Left lung (tissue), 10 donors: ENCODE data around the gene MCF2L. TPM values are rescaled to one million over a fixed set of nuclear protein-coding genes. Genes with fewer than 3 reads are reported as not detected.
"Not testable (repeated sequence)": the region's sequence is repeated elsewhere in the genome, so short reads cannot be mapped to it uniquely, and the experiment has no call there.

ENCODE experiments used
- ATAC-seq: fragments of 200-7000 bp; cut with Tn5 transposase; one replicate; pipeline ENCODE4 v1.9.1; 2020; ENCODE audit warnings: moderate library complexity
- DNase-seq, 4 donors: peaks; one replicate each; pipeline ENCODE4 v3.0.0-alpha.2; 2013 to 2020
- H3K27ac ChIP-seq, 2 donors: fragments of 200-600 bp; sonication (generic) in 1 of 2; one replicate each; pipeline versions ENCODE4 v1.5.0 to v1.8.0; 2020 to 2021
- H3K27me3 ChIP-seq, 2 donors: fragments of 200-600 bp; sonication (generic) in 1 of 2; one replicate each; pipeline versions ENCODE4 v1.5.0 to v1.8.0; 2020 to 2021
- H3K36me3 ChIP-seq, 2 donors: fragments of 200-600 bp; sonication (generic) in 1 of 2; one replicate each; pipeline versions ENCODE4 v1.5.0 to v1.8.0; 2020 to 2021
- H3K4me1 ChIP-seq, 2 donors: fragments of 200-600 bp; one replicate each; pipeline ENCODE4 v1.8.0; 2021
- H3K4me3 ChIP-seq, 2 donors: fragments of 200-600 bp; sonication (generic) in 1 of 2; one replicate each; pipeline versions ENCODE4 v1.5.0 to v1.8.0; 2020 to 2021; ENCODE audit warnings: mild to moderate bottlenecking in 1 of 2
- H3K9me3 ChIP-seq, 2 donors: fragments of 200-600 bp; sonication (generic) in 1 of 2; one replicate each; pipeline versions ENCODE4 v1.5.0 to v1.8.0; 2020 to 2021
- intact Hi-C, 2 donors: fragments of 100-400 bp; cut with DNase I; formaldehyde crosslinking; loops; one replicate each; pipeline versions ENCODE4 v1.11.2 to v1.14.2; 2022
- polyA plus RNA-seq, 6 donors: library from polyadenylated mRNA; unstranded; fragments of 120-200 nt; gene quantifications; one replicate each; pipeline ENCODE4 v1.2.1, GENCODE V29; 2013; ENCODE audit not compliant: insufficient read length in 6 of 6
- total RNA-seq, 2 donors: library from RNA; stranded (reverse); fragmentation: NEBNext Ultra II Directional; extraction: Animal tissue kit (Norgen Biotek cat#: 25700); gene quantifications; one replicate each; pipeline ENCODE4 v1.2.1, GENCODE V29; 2021
- TF ChIP-seq, protein P1 (sequence below), 2 donors: fragments of 200-600 bp; sonication (generic) in 1 of 2; IDR thresholded peaks; one replicate each; pipeline versions ENCODE4 v1.5.0 to v1.8.0; 2021; ENCODE audit warnings: antibody characterized with exemption in 2 of 2
- donor health status: DM: no; HTN: yes; CAD: no.
- donor health status: DM: no; HTN: no; CAD: no.

MCF2L gene
- total and polyA plus RNA-seq, 8 donors = 22.2 to 39.5 (median 33.7) TPM

DNA sequence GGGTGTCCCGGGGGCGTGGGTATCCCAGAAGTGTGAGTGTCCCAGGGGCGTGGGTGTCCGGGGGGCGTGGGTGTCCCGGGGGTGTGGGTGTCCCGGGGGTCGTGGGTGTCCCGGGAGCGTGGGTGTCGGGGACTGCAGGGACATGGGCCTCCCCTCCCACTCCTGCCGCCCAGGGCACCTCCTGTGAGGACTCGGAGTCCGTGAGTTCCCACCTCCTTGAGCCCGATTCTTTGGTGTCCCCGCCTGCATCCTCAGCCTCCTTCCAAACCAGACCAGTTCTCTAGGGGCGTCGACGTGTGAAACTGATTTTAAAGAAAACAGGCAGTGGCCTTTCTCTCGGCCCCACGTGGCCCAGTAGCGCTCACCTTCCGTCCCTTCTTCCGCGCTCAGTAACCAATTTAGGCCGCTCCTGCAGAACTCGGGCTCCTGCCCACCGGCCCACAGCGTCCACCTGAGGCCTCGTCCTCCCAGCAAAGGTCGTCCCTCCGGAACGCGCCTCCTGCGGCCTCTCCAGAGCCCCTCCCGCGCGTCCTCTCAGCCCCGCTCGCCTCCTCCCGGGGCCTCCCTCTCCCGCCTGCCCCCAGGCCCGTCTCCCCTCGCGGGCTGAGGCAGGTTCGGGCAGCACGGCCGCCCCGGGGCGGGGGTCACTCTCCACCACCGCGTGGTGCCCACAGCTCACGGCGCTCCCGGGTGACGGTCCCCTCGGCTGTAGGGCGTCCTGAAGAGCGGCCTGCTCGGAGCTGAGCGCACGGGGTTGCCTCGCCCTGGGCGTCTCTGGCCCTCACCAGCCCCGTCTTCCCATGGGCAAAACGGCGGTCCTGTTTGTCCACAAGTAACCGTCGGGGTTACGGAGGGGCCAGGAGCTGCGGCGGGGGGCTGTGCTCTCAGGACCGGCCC is 140.4 kb downstream of the MCF2L start:
- Histone ChIP-seq H3K27ac (no peak overlapping the region), H3K9me3 (no peaks in the 10 kb centered on the region), H3K27me3 (peaks cover 20 to 44% of the 10 kb centered on the region in 2 donors), H3K4me3 (no peak overlapping the region), H3K4me1 (peaks cover 0 to 13% of the 10 kb centered on the region in 2 donors), H3K36me3 (no peaks in the 10 kb centered on the region)
- TF ChIP-seq, protein P1, sequence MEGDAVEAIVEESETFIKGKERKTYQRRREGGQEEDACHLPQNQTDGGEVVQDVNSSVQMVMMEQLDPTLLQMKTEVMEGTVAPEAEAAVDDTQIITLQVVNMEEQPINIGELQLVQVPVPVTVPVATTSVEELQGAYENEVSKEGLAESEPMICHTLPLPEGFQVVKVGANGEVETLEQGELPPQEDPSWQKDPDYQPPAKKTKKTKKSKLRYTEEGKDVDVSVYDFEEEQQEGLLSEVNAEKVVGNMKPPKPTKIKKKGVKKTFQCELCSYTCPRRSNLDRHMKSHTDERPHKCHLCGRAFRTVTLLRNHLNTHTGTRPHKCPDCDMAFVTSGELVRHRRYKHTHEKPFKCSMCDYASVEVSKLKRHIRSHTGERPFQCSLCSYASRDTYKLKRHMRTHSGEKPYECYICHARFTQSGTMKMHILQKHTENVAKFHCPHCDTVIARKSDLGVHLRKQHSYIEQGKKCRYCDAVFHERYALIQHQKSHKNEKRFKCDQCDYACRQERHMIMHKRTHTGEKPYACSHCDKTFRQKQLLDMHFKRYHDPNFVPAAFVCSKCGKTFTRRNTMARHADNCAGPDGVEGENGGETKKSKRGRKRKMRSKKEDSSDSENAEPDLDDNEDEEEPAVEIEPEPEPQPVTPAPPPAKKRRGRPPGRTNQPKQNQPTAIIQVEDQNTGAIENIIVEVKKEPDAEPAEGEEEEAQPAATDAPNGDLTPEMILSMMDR (IDR thresholded peaks at IDR 0.05) = no peak
- ATAC-seq = no peak
- DNase-seq = peak in 2 of 4 donors; percentile 26 to 73
- intact Hi-C loops = no loop called here

DNA sequence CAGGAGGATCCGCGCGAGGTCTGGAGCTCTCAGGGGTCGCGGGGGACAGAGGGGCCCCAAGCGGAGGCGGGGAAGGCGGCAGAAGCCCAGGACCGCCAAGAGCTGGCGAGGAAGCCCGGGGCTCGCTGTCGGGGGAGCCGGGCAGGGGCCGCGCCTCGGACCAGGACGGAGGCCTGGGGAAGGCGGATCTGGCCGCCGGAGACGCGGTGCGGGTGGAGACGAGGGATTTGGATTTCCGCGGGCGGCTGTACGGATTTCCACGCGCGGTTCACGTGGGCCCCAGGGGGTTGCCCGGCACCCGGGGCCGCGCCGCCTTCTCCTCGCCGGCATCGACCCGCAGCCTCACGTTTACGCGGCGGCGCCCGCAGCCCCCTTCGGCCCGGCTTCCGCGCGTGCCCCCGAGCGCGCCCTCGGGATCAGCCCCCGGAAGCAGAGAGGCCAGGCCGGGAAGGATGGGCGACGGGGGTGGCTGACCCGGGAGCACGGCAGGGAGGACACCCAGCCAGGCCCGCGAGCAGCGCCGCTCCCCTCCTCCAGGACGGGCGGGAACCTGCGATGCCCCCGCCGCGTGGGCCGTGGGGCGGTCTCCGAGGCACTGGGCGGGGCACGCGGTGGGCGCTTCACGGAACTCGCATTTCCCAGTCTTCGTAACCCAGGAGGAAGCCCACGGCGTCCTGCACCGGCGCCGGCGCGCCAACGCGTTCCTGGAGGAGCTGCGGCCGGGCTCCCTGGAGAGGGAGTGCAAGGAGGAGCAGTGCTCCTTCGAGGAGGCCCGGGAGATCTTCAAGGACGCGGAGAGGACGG is 141.2 kb downstream of the MCF2L start:
- H3K27me3 ChIP-seq = peaks cover 20 to 44% of the 10 kb centered on the region in 2 donors
- peaks cover 0 to 13% of the 10 kb centered on the region in 2 donors for H3K4me1 ChIP-seq
- intact Hi-C loops = no loop called here
- no peak overlapping the region for H3K27ac ChIP-seq
- H3K4me3 ChIP-seq = peak overlapping the region; percentile 17 to 28
- peak in 2 of 4 donors; percentile 27 to 77 for DNase-seq
- peak; percentile 55 for ATAC-seq
- TF ChIP-seq, protein P1 (IDR thresholded peaks at IDR 0.05) = no peak
- no peaks in the 10 kb centered on the region for H3K9me3 ChIP-seq
- H3K36me3 ChIP-seq = no peaks in the 10 kb centered on the region

DNA sequence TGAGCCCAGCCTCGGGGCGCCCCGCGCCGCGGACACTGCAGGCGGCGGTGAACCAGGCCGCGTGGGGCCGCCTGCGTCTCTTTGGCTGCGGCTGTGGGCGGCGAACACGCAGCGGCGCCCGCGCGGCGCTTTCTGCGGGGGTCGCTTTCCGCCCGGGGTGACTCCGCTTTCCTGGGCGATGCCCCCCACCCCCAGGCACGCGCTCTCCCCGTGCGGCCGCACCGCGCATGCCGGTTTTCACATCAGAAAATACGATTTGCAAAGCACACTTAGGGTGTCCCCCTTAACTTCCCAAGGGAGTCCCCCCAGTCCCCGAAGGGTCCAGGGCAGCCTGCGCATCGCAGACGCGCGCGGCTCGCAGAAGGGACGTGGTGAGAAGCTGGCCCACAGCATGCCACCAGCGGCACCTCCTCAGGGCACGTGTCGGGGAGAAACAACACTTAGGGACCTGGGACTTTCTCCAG is 141.9 kb downstream of the MCF2L start:
- intact Hi-C loops = no loop called here
- Histone ChIP-seq H3K4me3 (peak overlapping the region; percentile 17 to 28), H3K27me3 (peaks cover 20 to 39% of the 10 kb centered on the region in 2 donors), H3K27ac (no peak overlapping the region), H3K4me1 (peaks cover 0 to 13% of the 10 kb centered on the region in 2 donors), H3K36me3 (no peaks in the 10 kb centered on the region), H3K9me3 (no peaks in the 10 kb centered on the region)
- ATAC-seq = no peak
- peak in 1 of 4 donors; percentile 65 for DNase-seq
- TF ChIP-seq, protein P1 (IDR thresholded peaks at IDR 0.05) = no peak

DNA sequence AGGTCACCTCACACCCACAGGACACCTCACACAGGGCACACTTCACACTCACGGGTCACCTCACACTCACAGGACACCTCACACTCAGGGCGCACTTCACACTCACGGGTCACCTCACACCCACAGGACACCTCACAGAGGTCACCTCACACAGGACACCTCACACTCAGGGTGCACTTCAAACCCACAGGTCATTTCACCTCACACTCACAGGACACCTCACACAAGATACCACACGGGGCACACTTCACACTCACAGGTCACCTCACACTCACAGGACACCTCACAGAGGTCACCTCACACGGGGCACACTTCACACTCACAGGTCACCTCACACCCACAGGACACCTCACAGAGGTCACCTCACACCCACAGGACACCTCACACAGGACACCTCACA is 142.8 kb downstream of the MCF2L start:
- H3K4me1 ChIP-seq = peaks cover 0 to 13% of the 10 kb centered on the region in 2 donors

DNA sequence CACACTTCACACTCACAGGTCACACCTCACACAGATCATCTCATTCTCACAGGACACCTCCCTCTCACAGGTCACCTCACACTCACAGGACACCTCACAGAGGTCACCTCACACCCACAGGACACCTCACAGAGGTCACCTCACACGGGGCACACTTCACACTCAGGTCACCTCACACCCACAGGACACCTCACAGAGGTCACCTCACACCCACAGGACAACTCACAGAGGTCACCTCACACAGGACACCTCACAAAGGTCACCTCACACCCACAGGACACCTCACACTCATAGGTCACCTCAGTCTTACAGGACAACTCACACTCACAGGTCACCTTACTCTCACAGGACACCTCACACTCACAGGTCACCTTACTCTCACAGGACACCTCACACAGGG is 143.5 kb downstream of the MCF2L start:
- H3K36me3 ChIP-seq, H3K27ac ChIP-seq, H3K9me3 ChIP-seq, H3K4me3 ChIP-seq, ATAC-seq, intact Hi-C loops: not testable (repeated sequence)
- H3K27me3 ChIP-seq = peaks cover 20 to 33% of the 10 kb centered on the region in 2 donors
- peak in 1 of 4 donors; percentile 7 for DNase-seq
- H3K4me1 ChIP-seq = peaks cover 0 to 13% of the 10 kb centered on the region in 2 donors

More for the DNA sequence above, 142.8 kb downstream of the MCF2L start:
- H3K36me3 ChIP-seq, ATAC-seq, H3K27ac ChIP-seq, intact Hi-C loops, H3K9me3 ChIP-seq, H3K4me3 ChIP-seq: not testable (repeated sequence)
- peaks cover 20 to 35% of the 10 kb centered on the region in 2 donors for H3K27me3 ChIP-seq
- DNase-seq = peak in 1 of 4 donors; percentile 15
